Gastrocnemius medialis (tissue), 4 donors: Measurements from ENCODE around the gene CEND1. TPM values are rescaled to one million over a fixed set of nuclear protein-coding genes. Genes with fewer than 3 reads are reported as not detected.

Experiments
- ATAC-seq, 2 donors: fragments of 150-250 bp; one replicate each; pipeline ENCODE4 v1.9.1; 2016
- DNase-seq, 2 donors: peaks; one replicate each; pipeline ENCODE4 v3.0.0-alpha.2; 2019
- H3K27ac ChIP-seq, 4 donors: fragments of 200-600 bp; sonication (generic); 1 replicate in 1 of 4; 2 replicates in 3 of 4; pipeline ENCODE4 v1.5.1; 2016 to 2018; ENCODE audit warnings: mild to moderate bottlenecking in 2 of 4, moderate library complexity in 1 of 4
- H3K27me3 ChIP-seq, 3 donors: fragments of 200-600 bp; sonication (generic) in 2 of 3; 1 replicate in 1 of 3; 2 replicates in 2 of 3; pipeline versions ENCODE4 v1.5.1 to v1.6.0; 2016 to 2019; ENCODE audit warnings: mild to moderate bottlenecking in 1 of 3, moderate library complexity in 1 of 3
- H3K36me3 ChIP-seq, 2 donors: fragments of 200-600 bp; sonication (generic) in 1 of 2; one replicate each; pipeline ENCODE4 v1.5.1; 2017 to 2018
- H3K4me1 ChIP-seq, 2 donors: fragments of 200-600 bp; sonication (generic) in 1 of 2; one replicate each; pipeline ENCODE4 v1.5.1; 2016 to 2017; ENCODE audit warnings: mild to moderate bottlenecking in 2 of 2
- H3K4me3 ChIP-seq, 4 donors: fragments of 200-600 bp; sonication (generic) in 3 of 4; 1 replicate in 1 of 4; 2 replicates in 3 of 4; pipeline ENCODE4 v1.5.1; 2016 to 2019; ENCODE audit warnings: mild to moderate bottlenecking in 2 of 4
- H3K9me3 ChIP-seq, 3 donors: fragments of 200-600 bp; sonication (generic) in 2 of 3; 1 replicate in 1 of 3; 2 replicates in 2 of 3; pipeline ENCODE4 v1.5.1; 2016 to 2019
- POLR2A ChIP-seq, 2 donors: fragments of 450-650 bp; IDR thresholded peaks; one replicate each; pipeline ENCODE4 v1.6.1; 2017; ENCODE audit warnings: antibody characterized with exemption in 2 of 2, mild to moderate bottlenecking in 2 of 2, moderate library complexity in 2 of 2
- in situ Hi-C, 4 donors: fragments of 200-750 bp; cut with MboI; loops; one replicate each; pipeline versions ENCODE4 v1.15.0 to v1.8.0; 2017; ENCODE audit warnings: low sequenced_read_pairs in 4 of 4
- intact Hi-C: fragments of 100-400 bp; cut with DNase I; formaldehyde crosslinking; loops from one replicate; pipeline ENCODE4 v1.15.1; 2023; ENCODE audit warnings: low total_unique reads
- total RNA-seq, 4 donors: library from RNA; depleted of rRNA; stranded (reverse); fragments of >200 nt; gene quantifications; one replicate each; pipeline versions ENCODE4 v1.1.0 to v1.2.3, GENCODE V29; 2016
- TF ChIP-seq, protein P1 (sequence below), 5 experiments: fragments of 450-650 bp in 3 of 5; fragments of 200-600 bp in 2 of 5; sonication (generic) in 2 of 5; IDR thresholded peaks in 4 of 5; conservative IDR thresholded peaks in 1 of 5; 1 replicate in 4 of 5; 2 replicates in 1 of 5; pipeline ENCODE4 v1.5.1; 2016 to 2019; ENCODE audit warnings: antibody characterized with exemption in 5 of 5, mild to moderate bottlenecking in 3 of 5, moderate library complexity in 3 of 5

CEND1 gene
- total RNA-seq, 4 donors from 2014 or later: 0.20 TPM; not detected in 3

DNA sequence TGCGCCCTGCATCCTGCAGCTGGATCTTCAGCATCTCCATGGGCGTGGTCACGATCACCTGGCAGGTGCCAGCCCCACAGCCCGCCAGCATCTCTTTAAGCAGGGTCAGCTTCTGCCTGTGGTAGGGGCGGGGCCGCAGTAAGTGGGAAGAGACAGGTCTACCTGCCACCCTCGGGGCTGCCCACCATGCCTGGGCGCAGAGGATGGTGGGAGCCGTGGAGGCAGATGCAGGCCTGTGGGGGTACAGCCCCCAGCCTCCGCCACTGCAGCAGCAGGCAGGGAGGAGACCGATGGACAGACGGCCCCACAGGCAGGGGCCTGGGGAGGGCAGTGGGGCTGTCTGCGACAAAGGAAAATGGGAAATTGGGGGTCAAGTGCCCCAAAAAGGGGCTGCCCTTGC is 3.0 kb upstream of the CEND1 start:
- H3K4me3 ChIP-seq: no peak overlapping the region
- H3K36me3 ChIP-seq: no peaks in the 10 kb centered on the region
- H3K27ac ChIP-seq: no peak overlapping the region
- peaks cover 9 to 29% of the 10 kb centered on the region in 2 donors for H3K4me1 ChIP-seq
- peaks cover 39 to 60% (median 55%) of the 10 kb centered on the region in 3 donors for H3K27me3 ChIP-seq
- no peak for TF ChIP-seq POLR2A (IDR thresholded peaks at IDR 0.05)
- TF ChIP-seq, protein P1, sequence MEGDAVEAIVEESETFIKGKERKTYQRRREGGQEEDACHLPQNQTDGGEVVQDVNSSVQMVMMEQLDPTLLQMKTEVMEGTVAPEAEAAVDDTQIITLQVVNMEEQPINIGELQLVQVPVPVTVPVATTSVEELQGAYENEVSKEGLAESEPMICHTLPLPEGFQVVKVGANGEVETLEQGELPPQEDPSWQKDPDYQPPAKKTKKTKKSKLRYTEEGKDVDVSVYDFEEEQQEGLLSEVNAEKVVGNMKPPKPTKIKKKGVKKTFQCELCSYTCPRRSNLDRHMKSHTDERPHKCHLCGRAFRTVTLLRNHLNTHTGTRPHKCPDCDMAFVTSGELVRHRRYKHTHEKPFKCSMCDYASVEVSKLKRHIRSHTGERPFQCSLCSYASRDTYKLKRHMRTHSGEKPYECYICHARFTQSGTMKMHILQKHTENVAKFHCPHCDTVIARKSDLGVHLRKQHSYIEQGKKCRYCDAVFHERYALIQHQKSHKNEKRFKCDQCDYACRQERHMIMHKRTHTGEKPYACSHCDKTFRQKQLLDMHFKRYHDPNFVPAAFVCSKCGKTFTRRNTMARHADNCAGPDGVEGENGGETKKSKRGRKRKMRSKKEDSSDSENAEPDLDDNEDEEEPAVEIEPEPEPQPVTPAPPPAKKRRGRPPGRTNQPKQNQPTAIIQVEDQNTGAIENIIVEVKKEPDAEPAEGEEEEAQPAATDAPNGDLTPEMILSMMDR (IDR thresholded peaks at IDR 0.05 in 4 of 5, conservative IDR thresholded peaks at IDR 0.05 in 1 of 5): no peak
- in situ Hi-C loops: no loop called here
- intact Hi-C loops: no loop called here
- ATAC-seq: no peak
- DNase-seq: no peak
- no peaks in the 10 kb centered on the region for H3K9me3 ChIP-seq

DNA sequence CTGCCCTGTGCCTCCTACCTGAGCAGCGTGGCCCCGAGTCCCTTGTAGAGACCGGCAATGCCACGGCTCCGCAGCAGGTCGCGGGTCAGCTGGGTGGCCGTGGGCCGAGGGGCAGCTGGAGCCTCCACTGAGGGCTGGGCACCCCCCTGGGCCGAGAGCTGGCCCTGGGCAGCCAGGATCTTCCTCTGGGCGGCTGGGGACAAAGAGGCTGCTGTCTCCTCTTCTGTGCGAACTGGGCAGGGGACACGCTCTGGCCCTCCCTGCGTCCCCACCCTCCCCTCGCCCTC is 2.6 kb upstream of the CEND1 start:
- intact Hi-C loops: no loop called here
- H3K36me3 ChIP-seq: no peaks in the 10 kb centered on the region
- no peak overlapping the region for H3K4me3 ChIP-seq
- no peaks in the 10 kb centered on the region for H3K9me3 ChIP-seq
- DNase-seq (no peak), ATAC-seq (no peak)
- in situ Hi-C loops: no loop called here
- TF ChIP-seq, protein P1 (IDR thresholded peaks at IDR 0.05 in 4 of 5, conservative IDR thresholded peaks at IDR 0.05 in 1 of 5): no peak
- TF ChIP-seq POLR2A (IDR thresholded peaks at IDR 0.05): no peak
- H3K4me1 ChIP-seq: peaks cover 7 to 25% of the 10 kb centered on the region in 2 donors
- H3K27ac ChIP-seq: no peak overlapping the region
- H3K27me3 ChIP-seq: peaks cover 41 to 60% (median 55%) of the 10 kb centered on the region in 3 donors

DNA sequence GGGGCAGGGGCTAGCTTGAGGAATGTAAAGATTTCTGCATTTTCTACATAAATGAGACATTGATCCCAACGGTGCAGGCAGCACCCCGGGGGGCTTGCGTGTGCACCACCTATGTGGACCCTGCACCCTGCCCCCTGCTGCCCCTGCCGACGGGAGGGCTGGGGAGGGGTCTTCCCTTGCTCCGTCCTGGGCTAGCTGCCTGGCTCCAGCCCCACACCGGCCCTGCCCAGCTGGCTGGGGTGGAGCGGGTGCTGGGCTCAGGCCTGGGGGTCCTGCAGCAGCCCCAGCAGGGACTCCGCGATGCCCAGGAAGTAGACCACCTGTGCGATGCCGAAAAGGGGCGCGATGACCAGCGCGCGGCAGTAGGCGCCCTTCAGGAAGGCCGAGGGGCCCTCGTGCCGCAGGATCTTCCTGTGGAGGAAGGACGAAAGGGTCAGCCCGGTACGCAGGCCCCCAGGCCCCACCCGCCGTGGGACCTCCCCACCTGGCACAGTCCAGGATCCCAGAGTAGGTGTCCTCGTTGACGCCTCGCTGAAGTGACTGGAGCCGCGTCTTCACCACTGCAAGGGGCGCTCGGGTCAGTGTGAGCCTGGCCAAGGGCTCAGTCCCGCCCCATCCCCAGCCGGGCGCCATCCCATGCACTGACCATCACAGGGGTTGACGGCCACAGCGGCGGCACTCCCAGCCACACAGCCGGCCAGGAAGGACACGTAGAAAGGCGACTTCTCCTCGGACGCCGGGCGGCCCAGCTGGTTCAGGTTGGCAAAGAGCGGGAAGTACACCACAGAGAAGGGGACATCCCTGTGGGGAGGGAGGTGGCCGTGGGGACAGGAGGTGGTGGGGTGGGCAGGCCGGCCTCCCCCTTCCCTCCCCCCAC is 2.0 kb upstream of the CEND1 start:
- in situ Hi-C loops: no loop called here

DNA sequence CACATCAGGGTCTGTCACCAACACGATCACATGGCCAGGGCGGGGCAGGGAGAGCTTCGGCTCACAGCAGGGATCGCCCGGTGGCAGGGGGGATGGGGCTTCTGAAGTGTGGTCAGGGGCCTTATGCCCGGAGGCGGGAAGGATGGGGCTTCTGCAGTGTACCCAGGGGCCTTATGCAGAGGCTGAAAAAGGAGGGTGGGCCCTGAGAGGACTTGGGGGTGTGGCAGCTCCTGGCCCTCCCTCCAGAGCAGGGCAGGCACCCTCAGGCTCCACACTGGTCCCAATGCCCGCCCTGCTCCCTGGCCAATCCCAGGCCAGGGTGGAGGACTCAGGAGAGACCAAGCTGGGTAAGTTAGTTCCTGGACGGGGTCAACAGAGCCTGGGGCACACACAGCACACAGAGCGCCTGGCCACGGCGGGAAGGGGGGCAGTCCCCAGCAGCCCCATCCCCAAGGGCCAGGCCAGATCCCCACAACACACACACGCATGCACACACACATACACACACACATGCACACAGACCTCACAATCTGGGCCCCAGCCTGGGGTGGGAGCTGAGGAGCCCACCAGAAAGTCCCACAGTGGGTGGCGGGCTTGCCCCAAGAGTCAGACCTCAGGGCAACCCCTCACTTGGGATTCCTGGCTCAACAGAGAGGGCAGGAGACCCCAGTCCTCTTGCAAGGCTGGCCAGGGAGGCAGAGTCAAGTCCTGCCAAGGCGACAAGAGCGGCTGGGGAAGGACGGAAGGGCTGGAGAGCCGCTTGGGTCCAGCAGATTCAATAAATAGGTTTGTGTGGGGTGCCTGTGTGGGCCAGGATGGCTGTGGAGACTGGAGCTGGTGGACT is 1.1 kb upstream of the CEND1 start:
- DNase-seq (no peak), ATAC-seq (no peak)
- Histone ChIP-seq H3K4me3 (no peak overlapping the region), H3K4me1 (peaks cover 3 to 10% of the 10 kb centered on the region in 2 donors), H3K36me3 (no peaks in the 10 kb centered on the region), H3K27me3 (peaks cover 41 to 59% (median 55%) of the 10 kb centered on the region in 3 donors), H3K27ac (no peak overlapping the region), H3K9me3 (no peaks in the 10 kb centered on the region)
- TF ChIP-seq, protein P1 (IDR thresholded peaks at IDR 0.05 in 4 of 5, conservative IDR thresholded peaks at IDR 0.05 in 1 of 5): no peak
- TF ChIP-seq POLR2A (IDR thresholded peaks at IDR 0.05): no peak
- intact Hi-C loops (no loop called here), in situ Hi-C loops (no loop called here)

More for the DNA sequence above, 2.0 kb upstream of the CEND1 start:
- H3K9me3 ChIP-seq: no peaks in the 10 kb centered on the region
- intact Hi-C loops: no loop called here
- peaks cover 4 to 19% of the 10 kb centered on the region in 2 donors for H3K4me1 ChIP-seq
- H3K27me3 ChIP-seq: peaks cover 41 to 60% (median 55%) of the 10 kb centered on the region in 3 donors
- ATAC-seq: no peak
- H3K4me3 ChIP-seq: no peak overlapping the region
- DNase-seq: no peak
- H3K36me3 ChIP-seq: no peaks in the 10 kb centered on the region
- H3K27ac ChIP-seq: no peak overlapping the region
- TF ChIP-seq POLR2A (IDR thresholded peaks at IDR 0.05): no peak
- TF ChIP-seq, protein P1 (IDR thresholded peaks at IDR 0.05 in 4 of 5, conservative IDR thresholded peaks at IDR 0.05 in 1 of 5): no peak
